GM12878 (cell line): Measurements from ENCODE around the gene CALCR. TPM values are rescaled to one million over a fixed set of nuclear protein-coding genes. Genes with fewer than 3 reads are reported as not detected.

ENCODE experiments used
- ATAC-seq: fragments of 200-7000 bp; cut with Tn5 transposase; 3 replicates; pipeline ENCODE4 v1.9.1; 2020; ENCODE audit warnings: mild to moderate bottlenecking, moderate library complexity
- BruUV-seq: library from RNA; stranded (reverse); fragments of 400-500 nt; replicated peaks from 2 replicates; lab custom pipeline; 2021; lab: Mats Ljungman, UMichigan
- CTCF ChIA-PET: fragments of 300-600 bp; sonication (Branson Sonifier 250); formaldehyde crosslinking; extraction: SDS; loops from one replicate; lab custom pipeline; 2021; ENCODE audit warnings: inconsistent platforms; lab: Yijun Ruan, JAX
- POLR2A ChIA-PET: fragments of 350-600 bp; formaldehyde crosslinking; extraction: SDS; loops from one replicate; lab custom pipeline; 2021; ENCODE audit warnings: inconsistent platforms; lab: Charles Lee
- RAD21 ChIA-PET: fragments of 300-600 bp; sonication (Branson Sonifier 250); formaldehyde crosslinking; loops from one replicate; lab custom pipeline; 2023; ENCODE audit warnings: antibody characterized with exemption; ENCODE audit not compliant: unreplicated experiment; lab: Charles Lee
- SMC1A ChIA-PET: fragments of 300-600 bp; sonication (Branson Sonifier 250); formaldehyde crosslinking; loops from one replicate; lab custom pipeline; 2023; ENCODE audit not compliant: unreplicated experiment, uncharacterized antibody; lab: Charles Lee
- DNase-seq: peaks from one replicate; pipeline ENCODE4 v3.0.0-alpha.2; 2011; ENCODE audit warnings: low read depth, low spot score
- FAIRE-seq: peaks from 3 replicates; lab custom pipeline; 2011; peaks lifted over from hg19 to GRCh38; lab: Jason Lieb, UNC
- H2AFZ ChIP-seq: 2 replicates; pipeline ENCODE4 v1.6.0; 2011; ENCODE audit warnings: low read depth, low read length, control low read depth; ENCODE audit not compliant: control insufficient read depth
- H3K27ac ChIP-seq: 2 replicates; pipeline ENCODE4 v1.5.1; 2011; ENCODE audit warnings: control low read depth; ENCODE audit not compliant: control insufficient read depth, insufficient read depth
- H3K27me3 ChIP-seq, 2 experiments: replicated peaks in 1 of 2; 2 replicates each; pipeline versions ENCODE4 v1.6.0 to v1.6.1; 2011; ENCODE audit warnings: low read length in 1 of 2; ENCODE audit not compliant: control insufficient read depth in 2 of 2, insufficient read depth in 2 of 2
- H3K36me3 ChIP-seq, 2 experiments: 2 replicates each; pipeline ENCODE4 v1.5.1; 2011; ENCODE audit warnings: low read length in 1 of 2; ENCODE audit not compliant: control insufficient read depth in 2 of 2, insufficient read depth in 2 of 2
- H3K4me1 ChIP-seq: 2 replicates; pipeline ENCODE4 v1.6.1; 2011; ENCODE audit warnings: mild to moderate bottlenecking, low read length, moderate library complexity, mixed read lengths; ENCODE audit not compliant: control insufficient read depth, insufficient read depth
- H3K4me2 ChIP-seq: 2 replicates; pipeline ENCODE4 v1.6.0; 2011; ENCODE audit warnings: control low read depth; ENCODE audit not compliant: control insufficient read depth, insufficient read depth
- H3K4me3 ChIP-seq: fragments of 200-600 bp; sonication (generic); 2 replicates; pipeline ENCODE4 v1.5.1; 2016
- H3K79me2 ChIP-seq: 2 replicates; pipeline ENCODE4 v1.6.0; 2011; ENCODE audit warnings: low read length; ENCODE audit not compliant: control insufficient read depth, insufficient read depth
- H3K9ac ChIP-seq: 2 replicates; pipeline ENCODE4 v1.8.0; 2011; ENCODE audit warnings: low read length, control low read depth, mixed read lengths; ENCODE audit not compliant: control insufficient read depth, insufficient read depth
- H3K9me3 ChIP-seq: replicated peaks from 3 replicates; pipeline ENCODE4 v1.5.1; 2011; ENCODE audit warnings: mild to moderate bottlenecking, low read length; ENCODE audit not compliant: control insufficient read depth, insufficient read depth
- H4K20me1 ChIP-seq: 2 replicates; pipeline ENCODE4 v1.6.0; 2011; ENCODE audit not compliant: control insufficient read depth, insufficient read depth
- ASH2L ChIP-seq: fragments of 300-600, 200-600 bp; sonication (generic); IDR thresholded peaks from 2 replicates; pipeline ENCODE4 v1.6.1; 2017; ENCODE audit warnings: low read depth, mild to moderate bottlenecking, borderline replicate concordance
- CTCF ChIP-seq, 3 experiments: IDR thresholded peaks in 2 of 3; conservative IDR thresholded peaks in 1 of 3; 2 replicates each; pipeline ENCODE4 v1.5.1; 2011; ENCODE audit warnings: low read depth in 3 of 3, low read length in 3 of 3, mild to moderate bottlenecking in 3 of 3, control low read depth in 2 of 3, moderate library complexity in 2 of 3, inconsistent platforms in 1 of 3, mixed read lengths in 1 of 3; ENCODE audit not compliant: control insufficient read depth in 2 of 3, insufficient read depth in 1 of 3; ENCODE audit errors: extremely low read depth in 1 of 3
- EP300 ChIP-seq, 2 experiments: fragments of 150-350 bp in 1 of 2; IDR thresholded peaks; 2 replicates each; pipeline ENCODE4 v1.6.1; 2011 to 2012; ENCODE audit warnings: low read depth in 2 of 2, low read length in 2 of 2, borderline replicate concordance in 1 of 2, improper control_type of control experiment in 1 of 2, inconsistent platforms in 1 of 2; ENCODE audit not compliant: control insufficient read depth in 1 of 2
- IRF3 ChIP-seq: fragments of 450-650 bp; IDR thresholded peaks from 2 replicates; pipeline ENCODE4 v1.6.1; 2014; ENCODE audit warnings: mild to moderate bottlenecking
- IRF5 ChIP-seq: fragments of 450-650 bp; IDR thresholded peaks from 2 replicates; pipeline ENCODE4 v1.6.1; 2017; ENCODE audit warnings: borderline replicate concordance
- LARP7 ChIP-seq: fragments of 450-650 bp; IDR thresholded peaks from 2 replicates; pipeline ENCODE4 v1.6.1; 2017; ENCODE audit warnings: mild to moderate bottlenecking
- MAX ChIP-seq: IDR thresholded peaks from 2 replicates; pipeline ENCODE4 v1.6.1; 2012; ENCODE audit warnings: low read depth, low read length, improper control_type of control experiment
- PBX3 ChIP-seq: IDR thresholded peaks from 2 replicates; pipeline ENCODE4 v1.6.1; 2011; ENCODE audit warnings: mild to moderate bottlenecking, low read depth, low read length, moderate library complexity; ENCODE audit not compliant: insufficient replicate concordance
- TCF12 ChIP-seq: IDR thresholded peaks from 2 replicates; pipeline ENCODE4 v1.6.1; 2011; ENCODE audit warnings: low read depth, mild to moderate bottlenecking, low read length
- in situ Hi-C: fragments of 300-500 bp; cut with MboI; formaldehyde crosslinking; loops from 9 replicates; pipeline ENCODE4 v1.14.3; 2018; ENCODE audit warnings: mixed read lengths
- intact Hi-C: fragments of 100-400 bp; cut with micrococcal nuclease; formaldehyde crosslinking; loops from one replicate; pipeline ENCODE4 v1.14.2; 2022; ENCODE audit not compliant: unreplicated experiment
- polyA plus RNA-seq, 11 experiments: library from polyadenylated mRNA; depleted of rRNA in 4 of 11; unstranded in 6 of 11; stranded (reverse) in 5 of 11; fragments of >200 nt; fragmentation: Nextera tagmentation in 4 of 11; fragmentation: Illumina TruSeq in 1 of 11; extraction: Ambion mirVana in 4 of 11; extraction: Trizol in 1 of 11; gene quantifications; 1 replicate in 1 of 11; 2 replicates in 10 of 11; pipeline versions ENCODE4 v1.2.1 to v1.2.3, GENCODE V29; 2011 to 2016; ENCODE audit warnings: inconsistent platforms in 2 of 11, missing spikeins in 2 of 11, low read depth in 1 of 11
- total RNA-seq, 4 experiments: library from RNA; depleted of rRNA in 3 of 4; stranded (reverse); fragments of >200 nt in 3 of 4; fragmentation: Illumina TruSeq in 1 of 4; extraction: Trizol in 1 of 4; gene quantifications; 2 replicates each; pipeline versions ENCODE4 v1.2.1 to v1.2.3, GENCODE V29; 2013 to 2021

Gene CALCR
- total and polyA plus RNA-seq, 10 of the 15 experiments (the other 5 are each of a cell fraction or from before 2014, with no cell fraction given) = not detected

- TF ChIP-seq PBX3 (no peak), CTCF (IDR thresholded peaks at IDR 0.05 in 2 of 3, conservative IDR thresholded peaks at IDR 0.05 in 1 of 3; ENCODE audit: control insufficient read depth in 2 of 3, extremely low read depth in 1 of 3, insufficient read depth in 1 of 3, low read depth in 3 of 3, low read length in 3 of 3) (no peak), ASH2L (no peak), LARP7 (no peak), MAX (no peak), TCF12 (no peak), IRF3 (no peak), EP300 (IDR thresholded peaks at IDR 0.05; ENCODE audit: borderline replicate concordance in 1 of 2, control insufficient read depth in 1 of 2, low read depth in 2 of 2, low read length in 2 of 2) (no peak), IRF5 (no peak)
- no peaks in the 10 kb centered on the region for H3K4me1 ChIP-seq
- no peaks in the 10 kb centered on the region for H3K36me3 ChIP-seq
- no TSS peak for BruUV-seq
- no peak overlapping the region for H3K4me3 ChIP-seq
- ChIA-PET POLR2A (interaction anchor here (0.5 kb wide), 1 partner anchor 143 kb away, joined by 3 read pairs; no protein-coding TSS in a partner anchor), SMC1A (no interaction called here), RAD21 (no interaction called here), CTCF (no interaction called here)
- no peak overlapping the region for H3K27ac ChIP-seq
- no peak overlapping the region for H2AFZ ChIP-seq
- FAIRE-seq (no peak), DNase-seq (no peak), ATAC-seq (no peak)
- H3K4me2 ChIP-seq = no peak overlapping the region
- no peaks in the 10 kb centered on the region for H3K27me3 ChIP-seq
- no peaks in the 10 kb centered on the region for H3K9me3 ChIP-seq
- in situ Hi-C loops (no loop called here), intact Hi-C loops (no loop called here)
- H3K79me2 ChIP-seq = no peaks in the 10 kb centered on the region
- H3K9ac ChIP-seq = no peak overlapping the region
- H4K20me1 ChIP-seq = no peaks in the 10 kb centered on the region
Measured at GRCh38 chr7:93414574-93414973, 159.9 kb downstream of the CALCR start.
